ENCODE measurements around the gene EML6.

DNA sequence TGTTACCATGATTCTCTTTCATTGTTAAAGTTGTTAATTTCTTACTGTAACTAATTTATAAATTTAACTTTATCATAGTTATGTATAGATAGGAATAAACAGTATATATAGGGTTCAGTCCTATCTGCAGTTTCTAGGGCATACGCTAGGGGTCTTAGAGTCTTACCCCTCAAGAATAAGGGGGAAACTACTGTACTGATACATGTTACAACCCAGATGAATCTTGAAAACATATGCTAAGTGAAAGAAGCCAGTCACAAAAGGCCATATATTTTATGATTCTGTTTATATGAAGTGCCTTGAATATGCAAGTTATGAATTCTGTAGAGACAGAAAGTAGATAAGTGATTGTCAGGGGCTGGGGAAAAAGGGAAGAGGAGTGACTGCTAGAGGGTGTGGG, 274.4 kb downstream of the EML6 start:
- TF ChIP-seq CTCF (IDR thresholded peaks at IDR 0.05 in 4 of 5, conservative IDR thresholded peaks at IDR 0.05 in 1 of 5): peak in 1 of 5 experiments; percentile 20
- no peak for TF ChIP-seq POLR2A (IDR thresholded peaks at IDR 0.05)

Measured in gastrocnemius medialis (tissue), 4 donors.